HG03159 (cell line): ENCODE results near the gene PCGF3.
"Not testable (repeated sequence)": the region's sequence is repeated elsewhere in the genome, so short reads cannot be mapped to it uniquely, and the experiment has no call there.

Experiments used
- ATAC-seq: cut with Tn5 transposase; IDR thresholded peaks from one replicate; pipeline ENCODE4 v1.9.1; 2021; ENCODE audit warnings: mild to moderate bottlenecking, moderate library complexity; ENCODE audit not compliant: unreplicated experiment

PCGF3 gene

GRCh38 chr4:721261-722168, 15.9 kb downstream of the PCGF3 start:
- ATAC-seq: no peak

GRCh38 chr4:722169-722725, 16.6 kb downstream of the PCGF3 start:
- no peak for ATAC-seq

GRCh38 chr4:722851-723360, 17.3 kb downstream of the PCGF3 start:
- ATAC-seq: no peak

GRCh38 chr4:723751-724530, 18.3 kb downstream of the PCGF3 start:
- ATAC-seq: no peak

GRCh38 chr4:725391-726234, 20.0 kb downstream of the PCGF3 start:
- no peak for ATAC-seq

GRCh38 chr4:726235-726787, 20.7 kb downstream of the PCGF3 start:
- ATAC-seq: no peak

GRCh38 chr4:726838-727237, 21.2 kb downstream of the PCGF3 start:
- ATAC-seq: no peak

- ATAC-seq: no peak
Observed at GRCh38 chr4:727576-727975, 21.9 kb downstream of the PCGF3 start.

- ATAC-seq: no peak
Observed at GRCh38 chr4:729336-730315, 24.0 kb downstream of the PCGF3 start.

- ATAC-seq: no peak
Observed at GRCh38 chr4:730511-730910, 24.9 kb downstream of the PCGF3 start.

GRCh38 chr4:730946-731904, 25.6 kb downstream of the PCGF3 start:
- not testable (repeated sequence) for ATAC-seq

- not testable (repeated sequence) for ATAC-seq
Observed at GRCh38 chr4:731954-732353, 26.3 kb downstream of the PCGF3 start.

- no peak for ATAC-seq
Observed at GRCh38 chr4:732486-732885, 26.9 kb downstream of the PCGF3 start.

GRCh38 chr4:732911-733630, 27.4 kb downstream of the PCGF3 start:
- ATAC-seq: no peak

- ATAC-seq: no peak
Observed at GRCh38 chr4:733631-733980, 28.0 kb downstream of the PCGF3 start.

- no peak for ATAC-seq
Observed at GRCh38 chr4:734075-734474, 28.4 kb downstream of the PCGF3 start.

GRCh38 chr4:734951-735350, 29.3 kb downstream of the PCGF3 start:
- no peak for ATAC-seq
